Colon (tissue), 2 donors: ENCODE results near the gene KCNG4.

Source experiments
- FAIRE-seq: peaks from 2 replicates; lab custom pipeline; 2012; peaks lifted over from hg19 to GRCh38; lab: Jason Lieb, UNC
- donor health status: control.
- donor health status: control.

The KCNG4 gene

GRCh38 chr16:84182680-84183571 is 56.9 kb downstream of the KCNG4 start:
- FAIRE-seq: no peak

- FAIRE-seq: no peak
Observed at GRCh38 chr16:84182104-84182503, 57.7 kb downstream of the KCNG4 start.

GRCh38 chr16:84181144-84181915 is 58.5 kb downstream of the KCNG4 start:
- FAIRE-seq: no peak

GRCh38 chr16:84180519-84181140 is 59.2 kb downstream of the KCNG4 start:
- FAIRE-seq: no peak

GRCh38 chr16:84179612-84180320 is 60.0 kb downstream of the KCNG4 start:
- no peak for FAIRE-seq

GRCh38 chr16:84178892-84179611 is 60.8 kb downstream of the KCNG4 start:
- no peak for FAIRE-seq

- no peak for FAIRE-seq
Observed at GRCh38 chr16:84178146-84178765, 61.6 kb downstream of the KCNG4 start.

GRCh38 chr16:84177741-84178073 is 62.1 kb downstream of the KCNG4 start:
- no peak for FAIRE-seq

- no peak for FAIRE-seq
Observed at GRCh38 chr16:84176192-84177053, 63.4 kb downstream of the KCNG4 start.

- no peak for FAIRE-seq
Observed at GRCh38 chr16:84175350-84176081, 64.3 kb downstream of the KCNG4 start.

- FAIRE-seq: no peak
Observed at GRCh38 chr16:84174396-84174795, 65.4 kb downstream of the KCNG4 start.

- FAIRE-seq: no peak
Observed at GRCh38 chr16:84169765-84170310, 70.0 kb downstream of the KCNG4 start.
